Hematopoietic multipotent progenitor cell treated with erythropoietin and hydrocortisone succinate and interleukin-3 and kit ligand, for 4 days (in vitro differentiated cells): ENCODE data around the gene ZMPSTE24.
"Not testable (repeated sequence)": the region's sequence is repeated elsewhere in the genome, so short reads cannot be mapped to it uniquely, and the experiment has no call there.

Source experiments
- DNase-seq: peaks from one replicate; pipeline ENCODE4 v3.0.0-alpha.2; 2015

The ZMPSTE24 gene

GRCh38 chr1:40331403-40331802 is 73.4 kb downstream of the ZMPSTE24 start:
- not testable (repeated sequence) for DNase-seq

GRCh38 chr1:40332695-40333094 is 74.7 kb downstream of the ZMPSTE24 start:
- no peak for DNase-seq

- no peak for DNase-seq
These were observed 79.4 kb downstream of the ZMPSTE24 start for GRCh38 chr1:40337443-40337842.

- peak; percentile 91 for DNase-seq
These were observed 80.8 kb downstream of the ZMPSTE24 start for GRCh38 chr1:40338745-40339419.

GRCh38 chr1:40339420-40340323 is 81.6 kb downstream of the ZMPSTE24 start:
- peak; percentile 46 for DNase-seq

- DNase-seq, result peak; percentile 49
These were observed 83.7 kb downstream of the ZMPSTE24 start for GRCh38 chr1:40341491-40342380.

GRCh38 chr1:40342381-40342717 is 84.3 kb downstream of the ZMPSTE24 start:
- not testable (repeated sequence) for DNase-seq
